ENCODE data around the gene KATNA1. TPM values are rescaled to one million over a fixed set of nuclear protein-coding genes. Genes with fewer than 3 reads are reported as not detected.

The KATNA1 gene
- total RNA-seq, 3 donors from 2014 or later = 16.6 to 18.4 (median 17.0) TPM

DNA sequence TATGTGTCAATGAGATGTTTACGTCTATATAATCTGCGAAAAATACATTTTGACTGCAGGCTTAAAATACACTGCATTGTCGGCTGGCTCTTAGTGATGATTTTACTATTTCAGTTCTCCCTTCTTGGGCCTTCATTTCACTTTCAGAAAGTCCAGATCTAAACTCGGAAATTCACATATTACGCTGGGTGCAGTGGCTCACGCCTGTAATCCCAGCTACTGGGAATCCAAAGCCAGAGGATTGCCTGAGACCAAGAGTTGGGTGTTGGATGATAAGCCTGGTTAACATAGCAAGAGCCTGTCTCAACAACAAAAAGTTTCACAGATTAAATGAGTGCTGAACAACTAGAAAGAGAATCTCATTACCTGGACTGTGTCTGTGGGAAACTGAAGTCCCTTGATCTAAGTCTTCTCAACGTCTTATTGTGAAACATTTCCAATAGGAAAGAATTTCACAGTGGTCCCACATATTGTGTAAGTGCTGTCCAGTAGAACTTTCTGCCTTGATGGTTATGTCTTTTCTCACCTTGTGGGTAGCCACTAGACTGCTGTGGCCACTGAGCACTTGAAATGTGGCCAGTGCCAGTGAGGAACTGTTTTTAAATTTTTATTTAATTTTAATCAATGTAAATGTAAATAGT lies 80.4 kb downstream of the KATNA1 start:
- H3K36me3 Mint-ChIP-seq (ENCODE audit: insufficient read depth) = peaks cover 2% of the 10 kb centered on the region
- H3K4me3 Mint-ChIP-seq = peak overlapping the region; percentile 93
- ATAC-seq = no peak
- H3K27me3 Mint-ChIP-seq (ENCODE audit: low read depth) = no peaks in the 10 kb centered on the region
- peaks cover 20% of the 10 kb centered on the region for H3K4me1 Mint-ChIP-seq (ENCODE audit: low read depth)
- no peaks in the 10 kb centered on the region for H3K9me3 Mint-ChIP-seq
- DNase-seq = no peak

DNA sequence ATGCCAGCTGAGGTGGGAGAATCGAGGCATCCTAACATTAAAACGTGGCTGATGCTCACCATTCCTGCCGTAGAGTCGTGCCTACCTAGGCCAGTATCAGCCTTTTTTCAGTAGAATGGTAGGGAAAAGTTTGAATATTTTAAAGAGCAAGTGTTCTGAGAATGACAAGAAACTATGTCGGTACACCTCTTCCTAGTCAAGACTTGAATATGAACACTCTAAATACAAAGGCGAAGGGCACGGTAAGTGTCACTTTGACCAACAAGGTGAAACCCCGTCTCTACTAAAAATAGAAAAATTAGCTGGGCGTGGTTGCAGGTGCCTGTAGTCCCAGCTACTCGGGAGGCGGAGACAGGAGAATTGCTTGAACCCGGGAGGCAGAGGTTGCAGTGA lies 81.3 kb downstream of the KATNA1 start:
- no peaks in the 10 kb centered on the region for H3K36me3 Mint-ChIP-seq (ENCODE audit: insufficient read depth)
- peak overlapping the region; percentile 93 for H3K4me3 Mint-ChIP-seq
- no peaks in the 10 kb centered on the region for H3K27me3 Mint-ChIP-seq (ENCODE audit: low read depth)
- ATAC-seq (no peak), DNase-seq (no peak)
- H3K4me1 Mint-ChIP-seq (ENCODE audit: low read depth) = peaks cover 20% of the 10 kb centered on the region
- no peaks in the 10 kb centered on the region for H3K9me3 Mint-ChIP-seq

DNA sequence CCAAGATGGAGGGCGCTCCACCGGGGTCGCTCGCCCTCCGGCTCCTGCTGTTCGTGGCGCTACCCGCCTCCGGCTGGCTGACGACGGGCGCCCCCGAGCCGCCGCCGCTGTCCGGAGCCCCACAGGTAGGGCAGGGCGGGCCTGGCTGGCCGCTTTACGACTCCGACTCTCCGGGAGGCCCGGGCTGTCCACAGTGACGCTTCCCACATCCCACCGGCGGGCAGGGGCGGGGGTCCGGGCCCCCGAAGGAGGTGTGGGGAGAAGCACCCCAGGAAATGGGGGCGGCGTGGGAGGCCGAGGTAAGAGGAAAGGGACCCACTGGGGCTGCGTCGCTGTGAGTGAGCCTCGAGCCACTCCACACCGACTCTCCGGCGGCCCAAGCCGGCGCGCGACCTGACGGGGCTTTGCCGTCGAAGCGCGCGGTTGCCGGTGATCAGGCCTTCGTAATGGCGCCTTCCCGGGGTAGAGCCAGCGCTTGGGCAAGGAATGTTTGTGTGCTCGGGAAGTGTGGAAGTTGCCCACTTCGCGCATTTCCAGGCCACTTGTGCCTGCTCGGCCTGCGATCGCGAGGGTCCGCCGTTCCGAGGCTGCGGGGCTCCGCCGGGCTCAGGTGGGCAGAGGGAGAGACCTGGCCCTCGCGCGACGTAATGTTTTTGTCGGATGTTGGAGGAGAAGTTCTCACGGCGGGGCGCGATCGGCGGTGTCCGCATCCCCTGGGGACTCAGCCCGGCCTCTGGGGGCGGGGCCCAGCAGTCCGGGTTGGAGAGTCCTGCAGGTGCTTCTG lies 81.9 kb downstream of the KATNA1 start:
- Mint-ChIP-seq H3K9me3 (no peaks in the 10 kb centered on the region), H3K36me3 (ENCODE audit: insufficient read depth) (no peaks in the 10 kb centered on the region), H3K27me3 (ENCODE audit: low read depth) (no peaks in the 10 kb centered on the region), H3K4me3 (peak overlapping the region; percentile 93), H3K4me1 (ENCODE audit: low read depth) (peaks cover 20% of the 10 kb centered on the region)
- ATAC-seq (peak; percentile 18 to 31), DNase-seq (peak; percentile 42)

DNA sequence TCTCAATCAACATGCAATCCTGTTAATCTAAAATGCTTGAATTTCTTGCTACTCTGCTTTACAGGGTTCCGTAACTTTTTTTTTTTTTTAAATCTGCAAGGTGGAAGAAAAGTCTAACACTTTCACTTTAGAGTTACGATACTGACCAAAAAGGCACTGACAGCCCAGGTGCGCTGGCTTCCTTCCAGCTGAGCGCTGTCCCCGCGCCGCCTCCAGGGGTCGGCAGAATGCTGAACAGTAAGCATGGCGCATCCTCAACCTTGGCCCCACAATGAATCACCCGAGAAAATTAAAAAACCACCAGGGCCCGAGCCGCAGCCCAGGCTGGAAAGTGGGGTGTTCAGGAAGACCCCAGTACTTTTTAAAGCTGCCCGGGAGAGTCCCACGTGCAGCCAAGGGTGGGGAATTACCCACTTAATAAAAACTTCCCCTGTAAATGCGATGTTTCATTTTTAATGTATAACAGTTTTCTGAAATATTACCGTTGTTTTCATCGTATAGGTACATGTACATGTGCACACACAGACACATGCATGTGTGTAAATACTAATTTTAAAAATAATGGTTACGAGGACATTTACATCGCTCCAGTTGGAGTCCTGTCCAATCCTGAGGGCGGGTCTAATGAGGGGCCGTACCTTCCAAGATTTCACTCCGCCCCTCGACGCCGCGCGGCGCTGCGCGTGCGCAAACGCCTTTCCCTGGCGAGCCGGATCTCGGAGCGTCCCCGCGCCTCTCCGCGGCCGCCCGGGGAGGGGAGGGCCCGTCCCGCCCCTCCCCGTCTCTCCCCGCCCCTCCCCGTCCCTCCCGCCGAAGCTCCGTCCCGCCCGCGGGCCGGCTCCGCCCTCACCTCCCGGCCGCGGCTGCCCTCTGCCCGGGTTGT lies 82.7 kb downstream of the KATNA1 start, which contains the start of gene GINM1:
Gene GINM1, plus strand, starts transcription at position 849 of the 883 bp plus-strand sequence. CDS start 40 bp downstream, outside the sequence.
- ATAC-seq (peak; percentile 87 to 88), DNase-seq (peak; percentile 92)
- Mint-ChIP-seq H3K36me3 (ENCODE audit: insufficient read depth) (no peaks in the 10 kb centered on the region), H3K27me3 (ENCODE audit: low read depth) (no peaks in the 10 kb centered on the region), H3K9me3 (no peaks in the 10 kb centered on the region), H3K4me1 (ENCODE audit: low read depth) (peaks cover 20% of the 10 kb centered on the region), H3K4me3 (peak within 1 kb of the TSS; percentile 93)

DNA sequence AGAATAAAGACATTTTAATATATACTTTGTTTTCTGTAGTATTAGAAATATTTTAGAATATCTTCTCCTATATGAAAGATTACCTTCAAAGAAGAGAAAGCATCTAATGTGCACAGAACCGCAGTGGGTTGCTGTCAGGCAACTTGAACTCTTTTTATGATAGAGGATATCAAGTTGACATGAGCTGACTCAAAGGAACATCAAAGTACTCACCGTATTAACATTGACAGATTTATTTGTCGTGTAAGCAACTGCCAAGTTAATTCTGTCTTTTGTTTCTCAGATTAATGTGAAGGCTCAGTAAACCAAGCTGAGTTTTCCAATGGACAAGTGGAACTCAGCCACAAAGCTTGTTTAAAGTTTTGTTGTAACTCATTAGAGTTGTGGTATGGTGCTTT lies 84.6 kb downstream of the KATNA1 start:
- no peaks in the 10 kb centered on the region for H3K9me3 Mint-ChIP-seq
- H3K27me3 Mint-ChIP-seq (ENCODE audit: low read depth) = no peaks in the 10 kb centered on the region
- DNase-seq (no peak), ATAC-seq (no peak)
- no peaks in the 10 kb centered on the region for H3K36me3 Mint-ChIP-seq (ENCODE audit: insufficient read depth)
- H3K4me3 Mint-ChIP-seq = no peak overlapping the region
- H3K4me1 Mint-ChIP-seq (ENCODE audit: low read depth) = peaks cover 20% of the 10 kb centered on the region

DNA sequence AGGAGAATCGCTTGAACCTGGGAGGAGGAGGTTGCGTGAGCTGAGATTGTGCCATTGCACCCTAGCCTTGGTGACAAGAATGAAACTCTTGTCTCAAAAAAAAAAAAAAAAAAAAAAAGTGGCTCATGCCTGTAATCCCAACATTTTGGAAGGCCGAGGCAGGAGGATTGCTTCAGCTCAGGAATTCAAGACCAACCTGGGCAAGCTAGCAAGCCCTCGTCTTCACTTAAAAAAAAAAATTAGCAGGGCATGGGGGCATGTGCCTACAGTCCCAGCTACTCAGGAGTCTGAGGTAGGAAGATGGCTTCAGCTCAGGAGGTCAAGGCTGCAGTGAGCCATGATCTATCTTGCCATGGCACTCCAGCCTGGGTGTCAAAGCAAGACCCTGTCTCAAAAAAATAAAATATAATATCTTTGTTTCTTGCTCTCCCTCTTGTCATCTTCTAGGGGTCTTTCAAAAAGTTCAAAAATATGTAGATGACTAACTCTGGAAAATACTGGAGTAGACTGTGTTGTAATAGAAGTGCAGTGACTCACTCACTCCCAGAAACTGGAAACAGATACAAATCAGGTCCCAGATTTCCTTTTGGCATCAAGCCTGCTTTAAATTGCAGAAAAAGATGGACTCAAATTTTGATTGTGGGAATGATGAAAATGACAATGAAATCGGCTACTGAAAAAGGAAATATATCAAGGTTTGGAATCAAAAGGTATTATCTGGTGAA lies 85.1 kb downstream of the KATNA1 start:
- Mint-ChIP-seq H3K4me3 (no peak overlapping the region), H3K9me3 (no peaks in the 10 kb centered on the region), H3K36me3 (ENCODE audit: insufficient read depth) (no peaks in the 10 kb centered on the region), H3K27me3 (ENCODE audit: low read depth) (no peaks in the 10 kb centered on the region), H3K4me1 (ENCODE audit: low read depth) (peaks cover 20% of the 10 kb centered on the region)
- DNase-seq = no peak
- no peak for ATAC-seq

DNA sequence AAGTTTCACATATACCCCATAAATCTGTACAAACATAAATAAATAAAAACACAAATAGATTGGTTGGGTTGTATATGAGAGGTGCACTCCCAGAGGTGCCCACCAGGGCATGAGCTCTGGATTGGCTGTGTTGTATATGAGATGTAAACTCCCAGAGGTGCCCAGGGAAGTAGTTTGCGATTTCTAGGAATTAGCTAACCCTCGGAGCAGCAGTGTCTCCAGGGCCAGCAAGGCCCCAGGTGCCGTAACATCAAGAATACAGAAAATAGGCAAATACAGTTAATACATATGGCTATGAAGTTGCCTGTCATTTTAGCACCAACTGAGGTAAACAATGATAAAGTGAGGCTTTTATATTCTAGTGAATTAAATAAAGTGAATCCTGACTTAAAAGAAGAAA lies 87.8 kb downstream of the KATNA1 start:
- H3K4me3 Mint-ChIP-seq = no peak overlapping the region
- DNase-seq (no peak), ATAC-seq (peak in 1 of 2 donors; percentile 32)
- H3K4me1 Mint-ChIP-seq (ENCODE audit: low read depth) = peaks cover 8% of the 10 kb centered on the region
- no peaks in the 10 kb centered on the region for H3K36me3 Mint-ChIP-seq (ENCODE audit: insufficient read depth)
- no peaks in the 10 kb centered on the region for H3K9me3 Mint-ChIP-seq
- no peaks in the 10 kb centered on the region for H3K27me3 Mint-ChIP-seq (ENCODE audit: low read depth)

DNA sequence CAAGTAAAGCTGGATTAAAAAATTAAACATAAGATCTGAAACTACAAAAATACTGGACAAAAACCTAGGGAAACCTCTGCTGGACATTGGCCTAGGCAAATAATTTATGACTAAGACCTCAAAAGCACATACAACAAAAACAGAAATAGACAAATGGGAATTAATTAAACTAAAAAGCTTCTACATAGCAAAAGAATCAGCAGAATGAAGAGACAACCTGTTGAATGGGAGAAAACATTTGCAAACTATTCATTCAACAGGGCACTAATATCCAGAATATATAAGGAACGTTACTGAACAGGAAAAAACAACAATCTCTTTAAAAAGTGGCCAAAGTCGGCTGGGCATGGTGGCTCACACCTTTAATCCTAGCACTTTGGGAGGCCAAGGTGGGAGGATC lies 89.1 kb downstream of the KATNA1 start:
- Mint-ChIP-seq H3K36me3 (ENCODE audit: insufficient read depth) (no peaks in the 10 kb centered on the region), H3K9me3 (no peaks in the 10 kb centered on the region), H3K4me1 (ENCODE audit: low read depth) (peaks cover 2% of the 10 kb centered on the region), H3K4me3 (no peak overlapping the region), H3K27me3 (ENCODE audit: low read depth) (peaks cover 5% of the 10 kb centered on the region)
- DNase-seq (no peak), ATAC-seq (no peak)

DNA sequence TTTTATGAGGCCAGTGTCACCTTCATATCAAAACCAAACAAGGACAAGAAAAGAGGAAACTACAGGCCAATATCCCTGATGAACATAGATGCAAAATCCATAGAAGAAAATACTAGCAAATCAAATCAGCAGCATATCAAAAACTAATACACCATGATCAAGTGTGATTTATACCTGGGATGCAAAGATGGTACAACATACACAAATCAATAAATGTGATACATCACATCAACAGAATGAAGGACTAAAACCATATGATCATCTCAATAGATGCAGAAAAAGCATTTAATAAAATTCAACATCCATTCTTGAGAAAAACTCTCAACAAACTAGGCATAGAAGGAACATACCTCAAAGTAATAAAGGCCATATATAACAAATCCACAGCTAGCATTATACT lies 90.5 kb downstream of the KATNA1 start:
- peaks cover 11% of the 10 kb centered on the region for H3K27me3 Mint-ChIP-seq (ENCODE audit: low read depth)
- no peak for DNase-seq
- no peaks in the 10 kb centered on the region for H3K9me3 Mint-ChIP-seq
- no peak for ATAC-seq
- H3K4me1 Mint-ChIP-seq (ENCODE audit: low read depth) = peaks cover 2% of the 10 kb centered on the region
- no peak overlapping the region for H3K4me3 Mint-ChIP-seq
- H3K36me3 Mint-ChIP-seq (ENCODE audit: insufficient read depth) = no peaks in the 10 kb centered on the region

DNA sequence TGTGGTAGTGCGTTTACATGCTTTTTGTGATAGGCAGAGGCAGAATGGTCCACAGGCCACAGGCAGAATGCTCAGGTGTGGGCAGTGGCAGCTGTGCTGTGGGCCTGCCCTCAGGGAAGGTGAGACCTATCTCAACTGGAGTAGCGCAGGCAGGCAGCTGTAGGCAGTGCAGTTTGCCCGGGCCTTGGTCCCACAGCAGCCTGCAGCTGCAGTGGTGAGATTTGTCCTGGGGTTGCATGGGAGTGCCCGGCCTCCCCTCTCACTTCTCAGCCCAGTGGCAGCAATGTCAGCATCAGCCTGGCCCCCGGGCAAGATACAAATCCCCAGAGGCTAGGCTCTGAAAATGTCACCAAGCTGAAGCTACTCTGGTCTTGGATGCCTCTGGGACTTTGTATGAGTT lies 96.6 kb downstream of the KATNA1 start:
- H3K27me3 Mint-ChIP-seq (ENCODE audit: low read depth) = peaks cover 11% of the 10 kb centered on the region
- ATAC-seq (no peak), DNase-seq (no peak)
- H3K4me1 Mint-ChIP-seq (ENCODE audit: low read depth) = peaks cover 5% of the 10 kb centered on the region
- no peak overlapping the region for H3K4me3 Mint-ChIP-seq
- no peaks in the 10 kb centered on the region for H3K9me3 Mint-ChIP-seq
- H3K36me3 Mint-ChIP-seq (ENCODE audit: insufficient read depth) = no peaks in the 10 kb centered on the region

DNA sequence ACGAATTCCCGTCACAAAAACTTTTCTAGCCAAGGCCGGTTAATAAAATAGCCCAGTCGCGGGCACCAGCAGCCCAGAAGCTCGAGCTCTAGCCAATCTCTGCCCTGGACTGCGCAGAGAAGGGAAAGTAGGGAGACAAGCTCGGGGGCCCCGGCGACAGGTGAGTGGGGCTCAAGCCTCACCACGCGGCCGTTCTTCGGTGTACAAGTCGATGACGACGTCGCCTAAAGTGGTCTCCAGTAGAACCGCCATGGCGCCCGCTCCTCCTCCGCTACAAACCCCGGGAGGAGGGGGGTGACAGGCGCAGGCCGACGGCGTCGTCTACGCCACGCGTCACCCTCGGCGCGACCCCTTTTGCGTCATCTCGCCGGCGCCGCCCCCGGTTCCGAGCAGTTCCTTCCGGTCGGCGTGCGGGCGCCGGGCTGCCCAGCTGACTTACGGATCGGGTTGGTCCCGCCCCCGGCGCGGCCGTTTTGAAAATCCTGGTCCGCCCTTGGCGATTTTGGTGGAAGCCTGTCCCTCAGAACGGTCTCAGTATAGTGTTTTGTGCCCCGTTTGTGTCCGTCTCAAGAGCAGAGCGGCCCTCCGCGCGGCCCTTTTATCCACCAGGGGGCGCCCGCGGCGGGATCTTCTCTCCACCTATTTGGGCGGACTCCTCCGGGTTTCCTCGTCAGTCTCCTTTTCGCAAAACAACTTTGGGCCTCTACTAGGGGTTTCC lies 102.6 kb downstream of the KATNA1 start, which contains the start of gene PPIL4:
Gene PPIL4, minus strand, starts transcription at position 290 of the 718 bp plus-strand sequence. Its CDS starts 38 bp downstream, at position 252.
- Mint-ChIP-seq H3K9me3 (no peaks in the 10 kb centered on the region), H3K27me3 (ENCODE audit: low read depth) (no peaks in the 10 kb centered on the region), H3K4me3 (peak within 1 kb of the TSS; percentile 100), H3K4me1 (ENCODE audit: low read depth) (peaks cover 37% of the 10 kb centered on the region), H3K36me3 (ENCODE audit: insufficient read depth) (peaks cover 6% of the 10 kb centered on the region)
- ATAC-seq (peak; percentile 91 to 92), DNase-seq (peak; percentile 96)

DNA sequence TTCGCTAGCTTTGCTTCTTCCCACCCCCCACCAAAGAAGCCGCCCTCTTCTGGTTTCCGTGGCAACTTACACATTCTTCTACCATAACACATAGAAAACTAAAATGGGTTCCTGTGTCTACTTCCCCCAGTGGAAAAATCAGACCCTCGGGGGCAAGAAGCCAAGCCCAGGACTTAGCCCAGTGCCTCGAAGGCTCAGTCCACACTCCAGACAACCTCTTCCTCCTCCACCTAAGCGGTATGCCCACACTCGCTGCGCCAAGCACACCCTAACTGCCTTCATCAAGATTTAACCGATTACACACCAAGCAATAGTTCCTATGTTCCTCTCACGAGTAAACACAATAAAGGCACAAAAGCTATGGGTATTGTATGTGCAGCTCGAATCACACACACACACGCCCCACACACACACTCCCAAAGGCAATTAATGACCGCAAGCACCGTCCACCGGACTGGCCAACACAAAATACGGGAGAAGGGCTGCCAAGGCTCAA lies 103.2 kb downstream of the KATNA1 start:
- peaks cover 37% of the 10 kb centered on the region for H3K4me1 Mint-ChIP-seq (ENCODE audit: low read depth)
- DNase-seq (peak; percentile 47), ATAC-seq (peak; percentile 49 to 57)
- H3K36me3 Mint-ChIP-seq (ENCODE audit: insufficient read depth) = peaks cover 6% of the 10 kb centered on the region
- peak overlapping the region; percentile 100 for H3K4me3 Mint-ChIP-seq
- no peaks in the 10 kb centered on the region for H3K9me3 Mint-ChIP-seq
- no peaks in the 10 kb centered on the region for H3K27me3 Mint-ChIP-seq (ENCODE audit: low read depth)

All from activated T-cell treated with anti-CD3 and anti-CD28 coated beads, Interleukin-2, amount 50 U/mL, for 4 hours (primary cell).